ENCODE data around the gene SLC26A3.

Gene SLC26A3

GRCh38 chr7:107725138-107725740 lies 77.8 kb downstream of the SLC26A3 start:
- no peak for TF ChIP-seq JUND (IDR thresholded peaks at IDR 0.05; ENCODE audit: low read depth)
- DNase-seq (ENCODE audit: low read depth in 1 of 2, low spot score in 1 of 2) = peak; percentile 29 to 71
- in situ Hi-C loops (cut with HindIII; ENCODE audit: low pct_unique_long_range_greater_than_20kb, low sequenced_read_pairs) = no loop called here

- DNase-seq (ENCODE audit: low read depth in 1 of 2, low spot score in 1 of 2) = no peak
- no peak for TF ChIP-seq JUND (IDR thresholded peaks at IDR 0.05; ENCODE audit: low read depth)
- in situ Hi-C loops (cut with HindIII; ENCODE audit: low pct_unique_long_range_greater_than_20kb, low sequenced_read_pairs) = no loop called here
Observed at GRCh38 chr7:107723255-107723654, 79.8 kb downstream of the SLC26A3 start.

GRCh38 chr7:107721286-107721685 lies 81.7 kb downstream of the SLC26A3 start:
- in situ Hi-C loops (cut with HindIII; ENCODE audit: low pct_unique_long_range_greater_than_20kb, low sequenced_read_pairs) = no loop called here
- no peak for TF ChIP-seq JUND (IDR thresholded peaks at IDR 0.05; ENCODE audit: low read depth)
- DNase-seq (ENCODE audit: low read depth in 1 of 2, low spot score in 1 of 2) = no peak

DNA sequence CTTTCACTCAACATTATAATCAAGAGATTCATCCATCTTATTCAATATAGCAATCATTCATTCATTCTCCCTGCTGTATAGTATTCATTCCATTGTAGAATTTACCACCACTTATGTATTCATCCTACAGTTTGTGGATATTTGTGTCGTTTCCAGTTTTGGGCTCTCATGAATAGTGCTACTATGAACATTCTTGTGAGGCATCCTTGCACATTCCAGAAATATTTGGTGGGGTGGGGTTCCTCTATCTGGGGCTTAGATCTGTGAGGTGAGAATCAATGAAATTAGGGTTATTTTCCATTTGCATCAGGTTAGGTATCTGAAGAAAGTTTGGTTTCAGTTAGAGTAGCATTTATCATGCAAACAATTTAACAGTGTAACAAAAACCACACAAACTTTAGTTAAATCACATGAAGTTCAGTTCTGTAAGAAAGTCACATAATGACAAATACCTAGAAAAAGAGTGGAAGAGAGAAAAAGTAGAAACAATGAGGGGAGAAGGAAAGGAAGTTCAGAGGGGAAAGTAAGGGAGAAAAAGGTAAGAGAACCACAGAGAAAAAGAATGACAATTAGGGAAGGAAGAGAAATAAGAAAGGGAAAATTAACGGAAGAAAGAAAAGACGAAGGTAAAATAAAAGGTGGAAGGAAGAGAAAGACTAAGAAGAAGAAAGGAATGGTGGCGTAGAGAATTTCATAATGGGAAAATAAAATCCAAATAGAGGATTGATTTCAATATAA lies 84.4 kb downstream of the SLC26A3 start:
- TF ChIP-seq JUND (IDR thresholded peaks at IDR 0.05; ENCODE audit: low read depth) = no peak
- in situ Hi-C loops (cut with HindIII; ENCODE audit: low pct_unique_long_range_greater_than_20kb, low sequenced_read_pairs) = no loop called here
- DNase-seq (ENCODE audit: low read depth in 1 of 2, low spot score in 1 of 2) = no peak

GRCh38 chr7:107715531-107715930 lies 87.5 kb downstream of the SLC26A3 start:
- no peak for DNase-seq (ENCODE audit: low read depth in 1 of 2, low spot score in 1 of 2)
- TF ChIP-seq JUND (IDR thresholded peaks at IDR 0.05; ENCODE audit: low read depth) = no peak
- in situ Hi-C loops (cut with HindIII; ENCODE audit: low pct_unique_long_range_greater_than_20kb, low sequenced_read_pairs) = no loop called here
